Measurements from ENCODE around the gene NTRK2.

DNA sequence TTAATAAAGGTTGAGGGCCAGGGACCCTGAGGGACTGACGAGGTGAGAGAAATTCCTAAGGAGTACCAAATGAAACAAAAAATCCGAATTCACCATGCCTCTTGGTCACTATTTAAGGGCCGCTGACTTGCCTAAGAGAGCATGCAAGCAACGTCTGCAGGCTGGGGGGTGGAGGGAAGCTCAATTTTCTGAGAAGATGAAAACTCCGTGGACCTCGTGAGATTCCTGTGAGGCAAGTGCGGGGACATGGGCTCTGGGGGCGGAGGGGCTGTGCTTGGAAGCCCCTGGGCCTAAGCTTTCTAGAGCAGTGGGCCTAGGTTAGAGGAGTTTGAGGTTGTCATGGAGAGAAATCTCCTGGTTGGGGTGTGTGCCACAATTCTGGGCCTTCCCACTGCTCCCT, 27.5 kb downstream of the NTRK2 start:
- TF ChIP-seq CTCF (IDR thresholded peaks at IDR 0.05) (no peak), ZFX (IDR thresholded peaks at IDR 0.05; ENCODE audit: borderline replicate concordance) (no peak)

All from 22Rv1 (cell line).